HFFc6 (cell line): ENCODE data around the gene MUC13. TPM values are rescaled to one million over a fixed set of nuclear protein-coding genes. Genes with fewer than 3 reads are reported as not detected.
A peak's percentile ranks its signal among the peaks of the same experiment; 100 is the strongest.

Source experiments
- DNase-seq: peaks from one replicate; pipeline ENCODE4 v3.0.0-alpha.2; 2018
- H3K27ac Mint-ChIP-seq: 2 replicates; pipeline ENCODE4 v1.8.0; 2020; ENCODE audit warnings: mild to moderate bottlenecking, mixed read lengths
- H3K27me3 Mint-ChIP-seq: 2 replicates; pipeline ENCODE4 v1.8.0; 2021; ENCODE audit warnings: mild to moderate bottlenecking, moderate library complexity, mixed read lengths; ENCODE audit not compliant: insufficient read depth
- H3K36me3 Mint-ChIP-seq: 2 replicates; pipeline ENCODE4 v1.8.0; 2021; ENCODE audit warnings: low read depth, mixed read lengths
- H3K4me1 Mint-ChIP-seq: 2 replicates; pipeline ENCODE4 v1.8.0; 2020; ENCODE audit warnings: low read depth, mixed read lengths
- H3K4me3 Mint-ChIP-seq: 2 replicates; pipeline ENCODE4 v1.8.0; 2020; ENCODE audit warnings: mild to moderate bottlenecking, moderate library complexity, mixed read lengths
- H3K9me3 Mint-ChIP-seq: 2 replicates; pipeline ENCODE4 v1.8.0; 2020; ENCODE audit warnings: mild to moderate bottlenecking, mixed read lengths
- CTCF ChIP-seq: fragments of 200-600 bp; sonication (generic); IDR thresholded peaks from 2 replicates; pipeline ENCODE4 v1.5.0; 2021; ENCODE audit warnings: antibody characterized with exemption, mild to moderate bottlenecking
- total RNA-seq, 6 experiments: library from RNA; stranded (reverse); fragmentation: NEBNext Ultra II Directional; extraction: Animal tissue kit (Norgen Biotek cat#: 25700); gene quantifications; 2 replicates in 1 of 6; 3 replicates in 5 of 6; pipeline ENCODE4 v1.2.3, GENCODE V29; 2021

The MUC13 gene
- total RNA-seq, 6 experiments from 2014 or later, result 0.06 to 0.21 (median 0.09) TPM; not detected in 2

GRCh38 chr3:124873226-124873625 is 61.3 kb downstream of the MUC13 start:
- H3K9me3 Mint-ChIP-seq, result no peaks in the 10 kb centered on the region
- H3K4me3 Mint-ChIP-seq, result no peak overlapping the region
- H3K4me1 Mint-ChIP-seq, result peaks cover 57% of the 10 kb centered on the region
- DNase-seq, result no peak
- no peak for TF ChIP-seq CTCF
- peaks cover 30% of the 10 kb centered on the region for H3K36me3 Mint-ChIP-seq
- H3K27ac Mint-ChIP-seq, result peak overlapping the region; percentile 55
- H3K27me3 Mint-ChIP-seq, result peaks cover 3% of the 10 kb centered on the region; the same call in 1 of the 2 replicates

- H3K9me3 Mint-ChIP-seq, result no peaks in the 10 kb centered on the region
- H3K36me3 Mint-ChIP-seq, result peaks cover 39% of the 10 kb centered on the region
Observed at GRCh38 chr3:124867511-124867910, 67.0 kb downstream of the MUC13 start.

DNA sequence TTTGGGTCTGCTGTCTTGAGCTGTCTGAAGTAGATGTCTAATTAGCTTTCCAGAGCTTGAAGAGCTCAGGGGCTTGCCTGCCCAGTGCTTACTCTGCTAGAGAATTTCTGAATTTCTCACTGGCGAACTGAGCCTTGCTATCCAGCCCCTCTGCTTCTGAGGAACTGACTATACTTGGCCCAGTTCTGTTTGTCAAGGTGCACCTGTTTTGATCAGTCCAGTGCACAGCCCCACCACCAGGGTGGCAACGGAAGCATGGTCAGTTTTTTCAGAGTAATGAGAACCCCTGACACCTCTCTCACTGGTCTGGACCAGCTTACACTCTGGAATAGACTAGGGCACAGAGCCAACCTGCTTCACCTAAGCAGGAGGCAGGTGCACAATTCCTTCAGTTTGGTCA is 72.5 kb downstream of the MUC13 start:
- no peak for DNase-seq
- peaks cover 5% of the 10 kb centered on the region; the same call in 1 of the 2 replicates for H3K9me3 Mint-ChIP-seq
- no peak for TF ChIP-seq CTCF
- H3K4me3 Mint-ChIP-seq, result no peak overlapping the region
- peak overlapping the region; percentile 13; the same call in 1 of the 2 replicates for H3K27ac Mint-ChIP-seq
- H3K4me1 Mint-ChIP-seq, result peaks cover 46% of the 10 kb centered on the region
- H3K36me3 Mint-ChIP-seq, result peaks cover 22% of the 10 kb centered on the region
- H3K27me3 Mint-ChIP-seq, result peaks cover 1% of the 10 kb centered on the region

More at GRCh38 chr3:124867511-124867910, 67.0 kb downstream of the MUC13 start:
- Mint-ChIP-seq H3K27ac (no peak overlapping the region), H3K27me3 (peaks cover 4% of the 10 kb centered on the region), H3K4me1 (peaks cover 19% of the 10 kb centered on the region; the same call in 1 of the 2 replicates), H3K4me3 (no peak overlapping the region)
- no peak for DNase-seq
- TF ChIP-seq CTCF, result no peak

DNA sequence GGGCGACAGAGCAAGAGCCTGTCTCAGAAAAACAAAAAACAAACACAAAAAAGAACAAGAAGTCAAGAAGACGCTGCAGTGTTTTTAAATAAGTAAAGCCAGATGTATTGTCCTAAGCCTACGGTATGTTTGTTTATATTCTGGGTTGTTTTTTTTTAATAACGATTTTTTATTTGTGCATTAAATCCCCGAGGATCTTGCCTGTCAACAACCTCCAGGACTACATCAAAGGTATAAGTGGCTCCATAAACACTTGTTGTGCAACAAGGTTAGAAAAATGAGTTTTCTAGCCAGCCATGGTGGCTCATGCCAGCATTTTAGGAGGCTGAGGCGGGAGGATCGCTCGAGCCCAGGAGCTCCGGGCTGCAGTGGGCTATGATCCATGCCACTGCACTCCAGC is 73.5 kb downstream of the MUC13 start:
- no peak for DNase-seq
- H3K4me1 Mint-ChIP-seq, result peaks cover 48% of the 10 kb centered on the region
- peak overlapping the region; percentile 68 for H3K4me3 Mint-ChIP-seq
- peaks cover 5% of the 10 kb centered on the region; the same call in 1 of the 2 replicates for H3K9me3 Mint-ChIP-seq
- no peak for TF ChIP-seq CTCF
- H3K36me3 Mint-ChIP-seq, result peaks cover 21% of the 10 kb centered on the region; the same call in 1 of the 2 replicates
- H3K27me3 Mint-ChIP-seq, result peaks cover 1% of the 10 kb centered on the region
- peak overlapping the region; percentile 81 for H3K27ac Mint-ChIP-seq

DNA sequence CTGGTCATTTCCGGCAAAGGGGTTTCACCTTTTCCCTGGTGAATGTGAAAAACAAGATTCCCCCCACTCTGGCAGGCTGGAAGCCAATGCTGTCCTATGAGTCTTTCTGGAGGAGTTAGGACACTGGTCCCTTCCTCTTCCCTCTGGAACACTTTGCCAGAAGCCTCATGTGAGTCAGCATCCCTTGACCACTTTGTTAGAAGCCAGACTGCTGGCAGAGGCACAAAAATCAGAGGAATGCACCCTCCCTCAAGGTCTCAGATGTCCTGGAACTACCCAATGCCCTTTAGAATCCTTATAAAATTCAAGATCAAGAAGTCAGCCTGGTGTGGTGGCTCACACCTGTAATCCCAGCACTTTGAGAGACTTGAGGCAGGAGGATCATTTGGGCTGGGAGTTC is 74.0 kb downstream of the MUC13 start:
- TF ChIP-seq CTCF, result no peak
- peak; percentile 96 for DNase-seq
- Mint-ChIP-seq H3K27ac (peak overlapping the region; percentile 81), H3K27me3 (peaks cover 1% of the 10 kb centered on the region), H3K36me3 (peaks cover 26% of the 10 kb centered on the region), H3K4me1 (peaks cover 52% of the 10 kb centered on the region), H3K4me3 (peak overlapping the region; percentile 68), H3K9me3 (peaks cover 5% of the 10 kb centered on the region; the same call in 1 of the 2 replicates)

DNA sequence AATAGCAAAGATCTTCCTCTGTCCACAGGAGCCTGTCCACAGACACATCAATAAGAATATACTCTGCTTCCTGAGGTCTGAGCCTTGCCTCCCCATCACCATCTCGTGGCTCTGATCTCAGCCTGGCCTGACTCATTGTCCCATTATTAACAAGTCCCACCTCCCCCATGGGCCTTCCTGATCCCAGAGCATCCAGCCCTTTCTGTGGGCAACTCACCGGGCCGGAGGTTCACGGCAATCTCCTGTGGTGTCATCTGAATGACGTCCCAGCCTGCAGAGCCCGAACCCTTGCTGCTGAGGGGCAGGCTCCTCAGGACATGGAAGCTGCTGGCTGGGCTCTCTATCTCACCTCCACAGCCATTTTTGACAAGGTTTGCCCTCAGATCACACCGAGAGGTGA is 75.5 kb downstream of the MUC13 start:
- Mint-ChIP-seq H3K9me3 (peaks cover 9% of the 10 kb centered on the region), H3K27ac (peak overlapping the region; percentile 88), H3K36me3 (peaks cover 27% of the 10 kb centered on the region), H3K27me3 (peaks cover 1% of the 10 kb centered on the region), H3K4me3 (peak overlapping the region; percentile 68), H3K4me1 (peaks cover 62% of the 10 kb centered on the region)
- TF ChIP-seq CTCF, result no peak
- peak; percentile 84 for DNase-seq
